ENCODE measurements around the gene FBXW7. TPM values are rescaled to one million over a fixed set of nuclear protein-coding genes. Genes with fewer than 3 reads are reported as not detected.

The FBXW7 gene
- total RNA-seq, 1 experiment from 2014 or later: 27.1 TPM

DNA sequence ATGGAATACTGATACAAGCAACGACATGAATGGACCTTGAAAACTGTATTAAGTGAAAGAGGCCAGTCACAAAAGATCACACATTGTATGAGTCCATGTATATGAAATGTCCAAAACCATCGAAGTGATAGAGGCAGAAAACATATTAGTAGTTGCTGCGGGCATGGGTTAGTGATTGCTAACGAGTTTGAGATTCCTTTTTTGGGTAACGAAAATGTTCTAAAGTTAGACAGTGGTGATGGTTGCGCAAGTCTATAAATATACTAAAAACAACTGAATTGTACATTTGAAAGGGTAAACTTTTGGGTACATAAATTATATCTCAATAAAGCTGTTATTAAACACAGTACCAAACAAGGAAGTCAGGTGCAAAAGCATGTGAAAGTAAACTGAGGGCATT lies 234.5 kb downstream of the FBXW7 start:
- Histone ChIP-seq H3K18ac (ENCODE audit: insufficient read length, low read depth, low read length) (no peak overlapping the region), H3K27me3 (ENCODE audit: insufficient read depth, low read length) (no peaks in the 10 kb centered on the region), H2BK12ac (ENCODE audit: insufficient read length, low read depth, low read length) (no peak overlapping the region), H3K4me2 (ENCODE audit: insufficient read depth, insufficient read length, low read length) (no peak overlapping the region), H2AK5ac (ENCODE audit: insufficient read length, low read length) (no peak overlapping the region), H2BK5ac (ENCODE audit: insufficient read length, low read length) (no peak overlapping the region), H3K9me3 (ENCODE audit: control insufficient read depth, low read depth, low read length) (no peaks in the 10 kb centered on the region), H3K23ac (ENCODE audit: insufficient read length, low read depth, low read length) (no peak overlapping the region), H3K56ac (ENCODE audit: insufficient read length, low read depth, low read length) (no peak overlapping the region), H3K23me2 (ENCODE audit: insufficient read length, low read depth, low read length, poor library complexity, severe bottlenecking) (no peaks in the 10 kb centered on the region), H3K14ac (ENCODE audit: insufficient read depth, low read length) (no peak overlapping the region), H2BK15ac (ENCODE audit: low read depth, low read length) (no peak overlapping the region), H2BK120ac (ENCODE audit: low read depth, low read length, poor library complexity, severe bottlenecking) (no peak overlapping the region), H2BK20ac (ENCODE audit: low read depth, low read length, poor library complexity, severe bottlenecking) (no peak overlapping the region), H4K20me1 (ENCODE audit: control insufficient read depth, insufficient read depth, insufficient read length) (no peaks in the 10 kb centered on the region), H4K8ac (replicated peaks; ENCODE audit: insufficient read length, low read depth, low read length) (no peak overlapping the region), H3K4me1 (ENCODE audit: insufficient read depth, low read length) (no peaks in the 10 kb centered on the region; the same call in 1 of the 2 replicates), H4K5ac (ENCODE audit: insufficient read length, low read depth, low read length) (no peak overlapping the region), H3K79me1 (ENCODE audit: insufficient read depth, low read depth, low read length, poor library complexity, severe bottlenecking) (no peaks in the 10 kb centered on the region), H3K4ac (ENCODE audit: low read depth, low read length) (no peak overlapping the region), H3K79me2 (ENCODE audit: insufficient read depth, low read length) (no peaks in the 10 kb centered on the region), H2AFZ (ENCODE audit: low read length) (no peak overlapping the region), H3K9ac (ENCODE audit: extremely low read depth, insufficient read length, low read length) (no peak overlapping the region), H3K27ac (ENCODE audit: insufficient read length, low read depth, low read length) (no peak overlapping the region), H4K91ac (ENCODE audit: insufficient read length, low read depth, low read length) (no peak overlapping the region), H3T11ph (ENCODE audit: low read length) (no peak overlapping the region)
- TF ChIP-seq, protein P1, sequence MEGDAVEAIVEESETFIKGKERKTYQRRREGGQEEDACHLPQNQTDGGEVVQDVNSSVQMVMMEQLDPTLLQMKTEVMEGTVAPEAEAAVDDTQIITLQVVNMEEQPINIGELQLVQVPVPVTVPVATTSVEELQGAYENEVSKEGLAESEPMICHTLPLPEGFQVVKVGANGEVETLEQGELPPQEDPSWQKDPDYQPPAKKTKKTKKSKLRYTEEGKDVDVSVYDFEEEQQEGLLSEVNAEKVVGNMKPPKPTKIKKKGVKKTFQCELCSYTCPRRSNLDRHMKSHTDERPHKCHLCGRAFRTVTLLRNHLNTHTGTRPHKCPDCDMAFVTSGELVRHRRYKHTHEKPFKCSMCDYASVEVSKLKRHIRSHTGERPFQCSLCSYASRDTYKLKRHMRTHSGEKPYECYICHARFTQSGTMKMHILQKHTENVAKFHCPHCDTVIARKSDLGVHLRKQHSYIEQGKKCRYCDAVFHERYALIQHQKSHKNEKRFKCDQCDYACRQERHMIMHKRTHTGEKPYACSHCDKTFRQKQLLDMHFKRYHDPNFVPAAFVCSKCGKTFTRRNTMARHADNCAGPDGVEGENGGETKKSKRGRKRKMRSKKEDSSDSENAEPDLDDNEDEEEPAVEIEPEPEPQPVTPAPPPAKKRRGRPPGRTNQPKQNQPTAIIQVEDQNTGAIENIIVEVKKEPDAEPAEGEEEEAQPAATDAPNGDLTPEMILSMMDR (conservative IDR thresholded peaks at IDR 0.05): no peak
- Mint-ChIP-seq H3K27ac (no peak overlapping the region), H3K4me3 (no peak overlapping the region), H3K9me3 (no peaks in the 10 kb centered on the region), H3K27me3 (ENCODE audit: low read depth) (no peaks in the 10 kb centered on the region), H3K4me1 (peaks cover 0 to 5% of the 10 kb centered on the region in 2 experiments; a peak in 1 of 4 replicates), H3K36me3 (ENCODE audit: insufficient read depth in 1 of 3, low read depth in 3 of 3) (no peaks in the 10 kb centered on the region)
- no CpG with 5 or more reads among the region's 6 CpGs for WGBS (ENCODE audit: extremely low coverage, insufficient read length, low lambda C conversion rate)
- DNase-seq: no peak
